Left lung (tissue), 10 donors: Measurements from ENCODE around the gene TPCN1. TPM values are rescaled to one million over a fixed set of nuclear protein-coding genes. Genes with fewer than 3 reads are reported as not detected.
A peak's percentile ranks its signal among the peaks of the same experiment; 100 is the strongest.

Experiments used
- ATAC-seq: fragments of 200-7000 bp; cut with Tn5 transposase; one replicate; pipeline ENCODE4 v1.9.1; 2020; ENCODE audit warnings: moderate library complexity
- DNase-seq, 4 donors: peaks; one replicate each; pipeline ENCODE4 v3.0.0-alpha.2; 2013 to 2020
- H3K27ac ChIP-seq, 2 donors: fragments of 200-600 bp; sonication (generic) in 1 of 2; one replicate each; pipeline versions ENCODE4 v1.5.0 to v1.8.0; 2020 to 2021
- H3K27me3 ChIP-seq, 2 donors: fragments of 200-600 bp; sonication (generic) in 1 of 2; one replicate each; pipeline versions ENCODE4 v1.5.0 to v1.8.0; 2020 to 2021
- H3K36me3 ChIP-seq, 2 donors: fragments of 200-600 bp; sonication (generic) in 1 of 2; one replicate each; pipeline versions ENCODE4 v1.5.0 to v1.8.0; 2020 to 2021
- H3K4me1 ChIP-seq, 2 donors: fragments of 200-600 bp; one replicate each; pipeline ENCODE4 v1.8.0; 2021
- H3K4me3 ChIP-seq, 2 donors: fragments of 200-600 bp; sonication (generic) in 1 of 2; one replicate each; pipeline versions ENCODE4 v1.5.0 to v1.8.0; 2020 to 2021; ENCODE audit warnings: mild to moderate bottlenecking in 1 of 2
- H3K9me3 ChIP-seq, 2 donors: fragments of 200-600 bp; sonication (generic) in 1 of 2; one replicate each; pipeline versions ENCODE4 v1.5.0 to v1.8.0; 2020 to 2021
- intact Hi-C, 2 donors: fragments of 100-400 bp; cut with DNase I; formaldehyde crosslinking; loops; one replicate each; pipeline versions ENCODE4 v1.11.2 to v1.14.2; 2022
- polyA plus RNA-seq, 6 donors: library from polyadenylated mRNA; unstranded; fragments of 120-200 nt; gene quantifications; one replicate each; pipeline ENCODE4 v1.2.1, GENCODE V29; 2013; ENCODE audit not compliant: insufficient read length in 6 of 6
- total RNA-seq, 2 donors: library from RNA; stranded (reverse); fragmentation: NEBNext Ultra II Directional; extraction: Animal tissue kit (Norgen Biotek cat#: 25700); gene quantifications; one replicate each; pipeline ENCODE4 v1.2.1, GENCODE V29; 2021
- TF ChIP-seq, protein P1 (sequence below), 2 donors: fragments of 200-600 bp; sonication (generic) in 1 of 2; IDR thresholded peaks; one replicate each; pipeline versions ENCODE4 v1.5.0 to v1.8.0; 2021; ENCODE audit warnings: antibody characterized with exemption in 2 of 2
- donor health status: DM: no; HTN: yes; CAD: no.
- donor health status: DM: no; HTN: no; CAD: no.

The TPCN1 gene
- total and polyA plus RNA-seq, 8 donors, result 24.7 to 54.1 (median 34.8) TPM

DNA sequence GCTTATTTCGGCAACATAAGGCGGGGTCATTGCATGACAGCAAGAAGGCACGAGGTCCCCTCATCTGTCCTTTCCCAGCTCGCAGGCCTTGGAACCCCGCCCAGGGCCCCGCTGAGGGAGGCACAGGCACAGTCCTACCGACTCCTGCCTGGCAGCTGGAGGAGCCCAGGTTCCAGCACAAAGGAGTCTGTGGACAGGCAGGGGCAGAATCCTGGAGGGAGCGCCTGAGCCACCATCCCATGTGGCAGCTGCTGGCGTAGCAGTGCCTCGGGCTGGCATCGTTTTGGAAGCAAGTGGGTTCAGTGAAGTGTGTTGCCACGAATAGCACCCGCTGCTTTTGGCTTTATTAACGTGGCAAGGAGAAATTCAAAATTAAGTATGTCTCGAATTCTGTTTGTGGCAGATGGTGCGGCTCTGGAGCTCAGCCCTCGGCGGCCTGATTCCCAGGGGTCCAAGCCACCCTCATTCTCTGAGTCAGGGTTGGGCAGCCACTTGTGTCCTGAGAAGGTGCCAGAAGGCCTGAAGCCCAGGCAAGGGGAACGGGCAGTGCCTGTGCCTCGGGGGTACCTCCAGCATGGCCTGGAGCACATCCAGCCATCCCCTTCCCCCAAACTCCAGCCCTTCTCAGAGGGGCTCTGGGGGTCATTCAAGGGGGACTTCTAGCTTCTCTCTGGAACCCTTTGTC is 77.7 kb downstream of the TPCN1 start:
- Histone ChIP-seq H3K9me3 (no peaks in the 10 kb centered on the region), H3K4me1 (peaks cover 12 to 16% of the 10 kb centered on the region in 2 donors), H3K27ac (peak overlapping the region; percentile 55 to 61), H3K36me3 (peaks cover 0 to 89% of the 10 kb centered on the region in 2 donors), H3K27me3 (no peaks in the 10 kb centered on the region), H3K4me3 (no peak overlapping the region)
- TF ChIP-seq, protein P1, sequence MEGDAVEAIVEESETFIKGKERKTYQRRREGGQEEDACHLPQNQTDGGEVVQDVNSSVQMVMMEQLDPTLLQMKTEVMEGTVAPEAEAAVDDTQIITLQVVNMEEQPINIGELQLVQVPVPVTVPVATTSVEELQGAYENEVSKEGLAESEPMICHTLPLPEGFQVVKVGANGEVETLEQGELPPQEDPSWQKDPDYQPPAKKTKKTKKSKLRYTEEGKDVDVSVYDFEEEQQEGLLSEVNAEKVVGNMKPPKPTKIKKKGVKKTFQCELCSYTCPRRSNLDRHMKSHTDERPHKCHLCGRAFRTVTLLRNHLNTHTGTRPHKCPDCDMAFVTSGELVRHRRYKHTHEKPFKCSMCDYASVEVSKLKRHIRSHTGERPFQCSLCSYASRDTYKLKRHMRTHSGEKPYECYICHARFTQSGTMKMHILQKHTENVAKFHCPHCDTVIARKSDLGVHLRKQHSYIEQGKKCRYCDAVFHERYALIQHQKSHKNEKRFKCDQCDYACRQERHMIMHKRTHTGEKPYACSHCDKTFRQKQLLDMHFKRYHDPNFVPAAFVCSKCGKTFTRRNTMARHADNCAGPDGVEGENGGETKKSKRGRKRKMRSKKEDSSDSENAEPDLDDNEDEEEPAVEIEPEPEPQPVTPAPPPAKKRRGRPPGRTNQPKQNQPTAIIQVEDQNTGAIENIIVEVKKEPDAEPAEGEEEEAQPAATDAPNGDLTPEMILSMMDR (IDR thresholded peaks at IDR 0.05), result no peak
- intact Hi-C loops, result no loop called here
- ATAC-seq (peak; percentile 2), DNase-seq (peak in 1 of 4 donors; percentile 55)

DNA sequence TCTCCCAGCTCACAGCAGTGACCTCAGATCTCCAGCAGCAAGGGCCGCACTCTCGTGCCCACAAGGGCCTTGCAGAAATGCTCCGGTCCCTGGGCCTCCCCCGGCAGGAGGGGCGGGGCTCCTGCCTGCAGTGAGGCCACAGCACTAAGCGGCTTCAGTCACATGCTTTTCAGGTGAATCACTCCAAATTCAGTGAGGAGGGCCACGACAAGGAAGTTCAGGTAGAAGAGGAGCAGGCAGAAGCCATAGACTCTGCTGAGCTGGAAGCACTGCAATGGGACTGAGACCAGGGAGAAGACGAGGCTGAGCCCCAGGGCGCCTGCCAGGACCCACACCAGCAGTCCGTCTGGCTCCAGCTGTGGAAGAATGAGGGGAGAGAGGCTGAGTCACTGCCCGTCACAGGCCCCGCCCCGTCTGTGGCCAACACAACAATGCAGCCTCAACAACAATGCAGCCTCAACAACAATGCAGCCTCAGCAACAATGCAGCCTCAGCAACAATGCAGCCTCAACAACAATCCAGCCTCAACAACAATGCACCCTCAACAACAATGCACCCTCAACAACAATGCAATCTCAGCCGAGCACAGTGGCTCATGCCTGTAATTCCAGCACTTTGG is 78.5 kb downstream of the TPCN1 start:
- TF ChIP-seq, protein P1 (IDR thresholded peaks at IDR 0.05), result no peak
- H3K36me3 ChIP-seq, result peaks cover 0 to 89% of the 10 kb centered on the region in 2 donors
- H3K9me3 ChIP-seq, result no peaks in the 10 kb centered on the region
- no peak overlapping the region for H3K4me3 ChIP-seq
- H3K4me1 ChIP-seq, result peaks cover 12 to 16% of the 10 kb centered on the region in 2 donors
- ATAC-seq (peak; percentile 93), DNase-seq (peak in 3 of 4 donors; percentile 42 to 91 (median 84))
- intact Hi-C loops, result no loop called here
- no peaks in the 10 kb centered on the region for H3K27me3 ChIP-seq
- peak overlapping the region; percentile 55 to 61 for H3K27ac ChIP-seq

DNA sequence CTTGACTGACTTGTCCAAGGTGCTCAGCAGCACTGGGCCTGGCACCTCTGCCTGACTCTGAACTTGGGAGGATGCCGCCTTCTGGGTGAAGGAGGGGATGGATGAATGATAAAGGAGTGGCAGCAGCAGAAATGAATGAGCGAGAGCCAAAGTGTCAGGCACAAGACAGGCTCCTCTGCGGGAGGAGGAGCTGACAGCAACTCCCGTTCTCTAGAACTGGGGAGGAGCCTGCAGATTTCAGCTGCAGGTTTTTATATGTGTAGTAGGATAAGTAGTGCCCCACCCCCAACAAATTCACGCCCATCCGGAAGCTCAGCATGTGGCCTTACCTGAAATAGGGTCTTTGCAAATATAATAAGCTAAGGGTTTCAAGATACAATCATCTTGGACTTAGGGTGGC is 80.5 kb downstream of the TPCN1 start:
- H3K4me1 ChIP-seq, result peaks cover 12 to 16% of the 10 kb centered on the region in 2 donors
- peaks cover 0 to 89% of the 10 kb centered on the region in 2 donors for H3K36me3 ChIP-seq
- H3K9me3 ChIP-seq, result no peaks in the 10 kb centered on the region
- no peak overlapping the region for H3K4me3 ChIP-seq
- ATAC-seq (no peak), DNase-seq (peak in 1 of 4 donors; percentile 32)
- no peaks in the 10 kb centered on the region for H3K27me3 ChIP-seq
- TF ChIP-seq, protein P1 (IDR thresholded peaks at IDR 0.05), result no peak
- intact Hi-C loops, result no loop called here
- H3K27ac ChIP-seq, result no peak overlapping the region

DNA sequence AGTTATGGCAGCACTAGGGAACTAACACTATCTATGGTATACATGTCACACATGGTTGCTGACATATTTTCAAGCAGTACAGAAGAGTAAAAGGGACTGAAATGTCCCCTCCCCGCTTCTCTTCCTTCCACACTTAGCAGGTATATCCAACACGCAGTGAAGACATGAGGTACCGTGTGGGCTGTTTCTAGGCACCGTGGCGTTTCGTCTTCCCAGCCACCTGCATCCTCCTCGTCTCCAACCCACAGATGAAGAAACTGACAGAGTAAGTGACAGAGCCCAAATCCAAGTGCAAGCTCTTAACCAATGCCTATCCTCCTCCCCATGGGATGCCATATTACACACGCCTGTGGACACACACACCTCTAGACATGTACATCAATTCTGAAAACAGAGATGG is 81.2 kb downstream of the TPCN1 start:
- TF ChIP-seq, protein P1 (IDR thresholded peaks at IDR 0.05), result no peak
- DNase-seq (peak in 1 of 4 donors; percentile 1), ATAC-seq (no peak)
- intact Hi-C loops, result no loop called here
- H3K36me3 ChIP-seq, result peaks cover 0 to 89% of the 10 kb centered on the region in 2 donors
- no peaks in the 10 kb centered on the region for H3K27me3 ChIP-seq
- peaks cover 12 to 16% of the 10 kb centered on the region in 2 donors for H3K4me1 ChIP-seq
- no peak overlapping the region for H3K4me3 ChIP-seq
- H3K27ac ChIP-seq, result no peak overlapping the region
- no peaks in the 10 kb centered on the region for H3K9me3 ChIP-seq

DNA sequence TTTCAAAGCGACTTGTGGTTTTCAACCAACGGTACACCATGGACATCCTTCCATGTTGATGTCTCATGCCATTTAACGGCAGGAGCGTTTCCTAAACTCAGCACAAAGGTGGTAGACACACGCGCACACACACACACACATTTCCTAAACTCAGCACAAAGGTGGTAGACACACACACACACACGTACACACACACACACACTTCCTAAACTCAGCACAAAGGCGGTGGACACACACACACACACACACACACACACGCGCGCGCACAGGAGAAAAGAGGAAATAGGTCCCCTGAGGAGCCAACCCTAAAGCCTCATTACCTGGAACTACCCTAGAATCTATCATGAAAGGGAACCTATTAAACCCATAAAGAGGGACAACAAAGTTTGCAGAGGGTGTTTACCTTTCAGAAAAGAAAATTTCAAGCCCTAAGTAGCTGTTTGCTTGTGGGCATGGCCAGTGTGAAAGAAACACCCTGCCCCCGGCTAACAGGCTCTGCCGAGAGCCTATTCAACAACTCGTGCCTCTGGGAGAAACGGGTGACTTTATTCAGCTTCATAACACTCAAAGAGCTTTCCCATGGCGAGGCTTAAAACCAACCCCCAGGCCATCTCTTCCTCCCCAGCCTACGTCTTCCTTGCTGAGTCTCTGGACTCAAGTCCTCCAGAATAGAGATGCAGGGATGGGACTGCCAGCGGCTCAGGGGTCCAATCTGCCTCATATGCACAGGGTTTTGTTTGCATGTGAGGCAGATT is 81.8 kb downstream of the TPCN1 start:
- TF ChIP-seq, protein P1 (IDR thresholded peaks at IDR 0.05), result no peak
- Histone ChIP-seq H3K27me3 (no peaks in the 10 kb centered on the region), H3K36me3 (peaks cover 0 to 90% of the 10 kb centered on the region in 2 donors), H3K9me3 (no peaks in the 10 kb centered on the region), H3K4me1 (peaks cover 12 to 16% of the 10 kb centered on the region in 2 donors), H3K4me3 (no peak overlapping the region), H3K27ac (no peak overlapping the region)
- ATAC-seq (no peak), DNase-seq (peak in 2 of 4 donors; percentile 15 to 67)
- intact Hi-C loops, result no loop called here
